PC-3 (cell line): ENCODE data around the gene TAF11L10. TPM values are rescaled to one million over a fixed set of nuclear protein-coding genes. Genes with fewer than 3 reads are reported as not detected.
"Not testable (repeated sequence)": the region's sequence is repeated elsewhere in the genome, so short reads cannot be mapped to it uniquely, and the experiment has no call there.

Source experiments
- ATAC-seq: fragments of 200-7000 bp; cut with Tn5 transposase; 2 replicates; pipeline ENCODE4 v1.9.1; 2020; ENCODE audit warnings: mild to moderate bottlenecking, moderate library complexity
- BruUV-seq: library from RNA; stranded (reverse); fragments of 400-500 nt; replicated peaks from 2 replicates; lab custom pipeline; 2021; lab: Mats Ljungman, UMichigan
- CTCF ChIA-PET: fragments of 300-600 bp; sonication (Branson Sonifier 250); formaldehyde crosslinking; loops from one replicate; lab custom pipeline; 2022; ENCODE audit warnings: antibody characterized with exemption; lab: Charles Lee
- POLR2A ChIA-PET: fragments of 300-600 bp; sonication (Branson Sonifier 250); formaldehyde crosslinking; loops from one replicate; lab custom pipeline; 2022; ENCODE audit warnings: antibody characterized with exemption; ENCODE audit not compliant: unreplicated experiment; lab: Charles Lee
- DNase-seq: peaks from one replicate; pipeline ENCODE4 v3.0.0-alpha.2; 2015
- H2AFZ ChIP-seq: fragments of 300-600 bp; sonication (generic); 2 replicates; pipeline ENCODE4 v1.6.0; 2016; ENCODE audit warnings: antibody characterized with exemption, low read length
- H3F3A ChIP-seq: fragments of 300-600 bp; sonication (generic); one replicate; pipeline ENCODE4 v1.6.0; 2017; ENCODE audit warnings: antibody characterized with exemption, low read length, control low read depth, mild to moderate bottlenecking; ENCODE audit not compliant: unreplicated experiment
- H3K27ac ChIP-seq: fragments of 300-600 bp; sonication (generic); 2 replicates; pipeline ENCODE4 v1.5.1; 2016; ENCODE audit warnings: mild to moderate bottlenecking, low read length
- H3K27me3 ChIP-seq: fragments of 300-600 bp; sonication (generic); 2 replicates; pipeline ENCODE4 v1.6.1; 2016; ENCODE audit warnings: low read length, mixed read lengths
- H3K36me3 ChIP-seq: fragments of 300-600 bp; sonication (generic); 2 replicates; pipeline ENCODE4 v1.6.1; 2016; ENCODE audit warnings: low read depth, mixed run types, low read length, mixed read lengths
- H3K4me1 ChIP-seq: fragments of 300-600 bp; sonication (generic); 2 replicates; pipeline ENCODE4 v1.5.1; 2016; ENCODE audit warnings: low read length; ENCODE audit not compliant: insufficient read depth
- H3K4me2 ChIP-seq: fragments of 300-600 bp; sonication (generic); 2 replicates; pipeline ENCODE4 v1.6.0; 2016; ENCODE audit warnings: low read length
- H3K4me3 ChIP-seq: fragments of 300-600 bp; sonication (generic); 2 replicates; pipeline ENCODE4 v1.5.1; 2016; ENCODE audit warnings: mild to moderate bottlenecking, low read length, mixed read lengths
- H3K79me2 ChIP-seq: fragments of 300-600 bp; sonication (generic); 2 replicates; pipeline ENCODE4 v1.6.1; 2017; ENCODE audit warnings: low read length, mixed read lengths
- H3K9ac ChIP-seq: fragments of 300-600 bp; sonication (generic); 2 replicates; pipeline ENCODE4 v1.6.0; 2016; ENCODE audit warnings: mild to moderate bottlenecking, low read length
- H3K9me2 ChIP-seq: fragments of 300-600 bp; sonication (generic); replicated peaks from 2 replicates; pipeline ENCODE4 v1.6.1; 2016; ENCODE audit warnings: mixed run types, low read length, mixed read lengths
- H3K9me3 ChIP-seq: fragments of 300-600 bp; sonication (generic); 2 replicates; pipeline ENCODE4 v1.6.1; 2016; ENCODE audit warnings: low read length, mixed read lengths
- H4K20me1 ChIP-seq: fragments of 300-600 bp; sonication (generic); 2 replicates; pipeline ENCODE4 v1.6.1; 2016; ENCODE audit warnings: low read length, mixed read lengths
- EZH2 ChIP-seq: fragments of 300-600 bp; sonication (generic); IDR thresholded peaks from one replicate; pipeline ENCODE4 v1.6.1; 2017; ENCODE audit warnings: antibody characterized with exemption, mild to moderate bottlenecking, low read length; ENCODE audit not compliant: unreplicated experiment
- EZH2phosphoT487 ChIP-seq: fragments of 300-600 bp; sonication (generic); IDR thresholded peaks from 2 replicates; pipeline ENCODE4 v1.6.1; 2018; ENCODE audit warnings: mild to moderate bottlenecking, antibody characterized with exemption, low read length, borderline replicate concordance
- intact Hi-C: fragments of 100-400 bp; cut with micrococcal nuclease; formaldehyde crosslinking; loops from 2 replicates; pipeline ENCODE4 v1.9.0; 2023
- total RNA-seq: library from RNA; depleted of rRNA; stranded (reverse); fragments of >200 nt; gene quantifications from 2 replicates; pipeline ENCODE4 v1.2.3, GENCODE V29; 2014

The TAF11L10 gene
- total RNA-seq, 1 experiment from 2014 or later, result not detected

DNA sequence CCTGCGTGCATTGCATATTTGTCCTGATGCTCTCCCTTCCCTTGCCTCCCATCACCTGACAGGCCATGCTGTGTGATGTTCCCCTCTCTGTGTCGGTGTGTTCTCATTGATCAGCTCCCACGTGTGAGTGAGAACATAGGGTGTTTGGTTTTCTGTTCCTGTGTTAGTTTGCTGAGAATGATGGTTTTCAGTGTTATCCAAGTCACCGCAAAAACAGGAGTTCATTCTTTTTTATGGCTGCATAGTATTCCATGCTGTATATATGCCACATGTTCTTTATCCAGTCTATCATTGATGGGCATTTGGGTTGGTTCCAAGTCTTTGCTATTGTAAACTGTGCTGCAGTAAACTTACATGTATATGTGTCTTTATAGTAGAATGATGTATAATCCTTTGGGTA lies 9.8 kb upstream of the TAF11L10 start:
- H3K79me2 ChIP-seq, H3K27me3 ChIP-seq, H3K9ac ChIP-seq, H3K4me2 ChIP-seq, ATAC-seq, H3K36me3 ChIP-seq, H3K4me1 ChIP-seq, POLR2A ChIA-PET, CTCF ChIA-PET, intact Hi-C loops, BruUV-seq, H3K9me2 ChIP-seq, H3K9me3 ChIP-seq, H3F3A ChIP-seq, H3K4me3 ChIP-seq, H4K20me1 ChIP-seq, DNase-seq, H2AFZ ChIP-seq, H3K27ac ChIP-seq: not testable (repeated sequence)

DNA sequence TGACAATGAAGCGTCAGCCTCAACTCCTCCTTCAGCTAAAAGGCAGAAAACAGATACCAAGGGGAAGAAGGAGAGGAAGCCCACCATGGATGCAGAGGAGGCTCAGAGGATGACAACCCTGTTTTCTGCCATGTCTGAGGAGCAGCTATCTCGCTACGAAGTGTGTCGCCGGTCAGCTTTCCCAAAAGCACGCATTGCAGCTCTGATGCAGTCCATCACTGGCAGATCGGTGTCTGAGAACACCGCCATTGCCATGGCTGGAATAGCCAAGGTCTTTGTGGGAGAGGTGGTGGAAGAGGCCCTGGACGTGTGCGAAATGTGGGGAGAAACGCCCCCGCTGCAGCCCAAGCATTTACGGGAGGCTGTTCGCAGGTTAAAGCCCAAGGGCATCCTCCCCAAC lies 7.3 kb upstream of the TAF11L10 start:
- H3K36me3 ChIP-seq, result no peaks in the 10 kb centered on the region
- no peak overlapping the region for H3K9ac ChIP-seq
- DNase-seq (no peak), ATAC-seq (no peak)
- H3K4me3 ChIP-seq, result no peak overlapping the region
- H3K79me2 ChIP-seq, result no peaks in the 10 kb centered on the region
- H3K9me2 ChIP-seq, result no peaks in the 10 kb centered on the region
- H3K27me3 ChIP-seq, result no peaks in the 10 kb centered on the region
- BruUV-seq, result no TSS peak
- H4K20me1 ChIP-seq, result no peaks in the 10 kb centered on the region
- no peak overlapping the region for H3K4me2 ChIP-seq
- no peaks in the 10 kb centered on the region for H3K4me1 ChIP-seq
- ChIA-PET POLR2A (no interaction called here), CTCF (no interaction called here)
- H3K9me3 ChIP-seq, result no peaks in the 10 kb centered on the region
- intact Hi-C loops, result no loop called here
- no peaks in the 10 kb centered on the region for H3F3A ChIP-seq
- no peak for TF ChIP-seq EZH2phosphoT487
- no peak for TF ChIP-seq EZH2
- no peak overlapping the region for H3K27ac ChIP-seq
- H2AFZ ChIP-seq, result no peak overlapping the region

DNA sequence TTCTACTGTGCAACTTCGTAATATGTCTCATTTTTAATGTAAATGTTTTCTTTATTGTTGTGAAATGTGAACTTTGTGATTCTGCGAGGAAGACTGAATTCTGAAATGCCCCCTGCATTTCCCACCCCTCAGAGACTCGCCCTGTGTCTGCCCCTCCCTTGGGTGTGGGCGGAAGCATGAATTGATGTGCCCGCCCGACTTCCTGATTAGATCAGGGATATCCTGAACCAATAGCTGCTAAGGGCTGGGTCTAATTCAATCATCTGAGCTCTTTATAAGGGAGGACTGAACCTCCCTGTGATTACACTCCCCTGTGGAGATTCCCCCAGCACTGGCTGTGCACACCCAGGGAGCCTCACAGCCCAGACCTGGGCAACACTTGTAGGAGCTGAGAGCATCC lies 6.3 kb upstream of the TAF11L10 start, which contains the start of gene TAF11L11:
TSS of gene TAF11L11 (plus strand) at position 304 of the 400 bp plus-strand sequence.
- H3K79me2 ChIP-seq, POLR2A ChIA-PET, CTCF ChIA-PET, H3K9ac ChIP-seq, intact Hi-C loops, ATAC-seq, H3K36me3 ChIP-seq, H3K4me1 ChIP-seq, H3K27ac ChIP-seq, H3K4me2 ChIP-seq, H3K27me3 ChIP-seq, BruUV-seq, H4K20me1 ChIP-seq, H2AFZ ChIP-seq, DNase-seq, H3K9me3 ChIP-seq, H3F3A ChIP-seq, H3K9me2 ChIP-seq, H3K4me3 ChIP-seq: not testable (repeated sequence)

DNA sequence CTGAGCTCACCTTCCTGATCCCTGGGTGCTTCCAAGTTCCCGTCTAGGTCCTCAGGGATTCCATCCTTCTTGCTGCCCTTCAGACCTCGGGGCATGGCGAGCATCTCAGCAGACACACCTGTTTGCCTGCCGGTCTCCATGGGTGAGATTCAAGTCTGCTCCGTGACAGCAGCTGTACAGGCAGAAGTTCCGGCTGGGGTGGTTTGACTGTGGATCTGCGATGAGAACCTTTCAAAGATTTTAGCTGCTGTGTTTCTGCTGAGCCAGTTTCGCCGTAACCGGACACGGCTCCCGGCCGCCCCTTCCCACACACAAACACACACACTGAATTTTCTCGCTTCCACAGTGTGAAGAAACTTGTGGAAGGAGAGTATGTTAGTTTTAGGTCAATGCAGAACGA lies 3.4 kb downstream of the TAF11L10 start, which contains the start of gene TAF11L9:
TSS of gene TAF11L9 (minus strand) at position 140 of the 400 bp plus-strand sequence.
- H3K27ac ChIP-seq, ATAC-seq, H3K27me3 ChIP-seq, CTCF ChIA-PET, H3F3A ChIP-seq, H3K4me3 ChIP-seq, H3K4me1 ChIP-seq, H4K20me1 ChIP-seq, intact Hi-C loops, POLR2A ChIA-PET, H3K9me3 ChIP-seq, H3K9me2 ChIP-seq, H3K36me3 ChIP-seq, BruUV-seq, DNase-seq, H3K4me2 ChIP-seq, H3K9ac ChIP-seq, H2AFZ ChIP-seq, H3K79me2 ChIP-seq: not testable (repeated sequence)

DNA sequence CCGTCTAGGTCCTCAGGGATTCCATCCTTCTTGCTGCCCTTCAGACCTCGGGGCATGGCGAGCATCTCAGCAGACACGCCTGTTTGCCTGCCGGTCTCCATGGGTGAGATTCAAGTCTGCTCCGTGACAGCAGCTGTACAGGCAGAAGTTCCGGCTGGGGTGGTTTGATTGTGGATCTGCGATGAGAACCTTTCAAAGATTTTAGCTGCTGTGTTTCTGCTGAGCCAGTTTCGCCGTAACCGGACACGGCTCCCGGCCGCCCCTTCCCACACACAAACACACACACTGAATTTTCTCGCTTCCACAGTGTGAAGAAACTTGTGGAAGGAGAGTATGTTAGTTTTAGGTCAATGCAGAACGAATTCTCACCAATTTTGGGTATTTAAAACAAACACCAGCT lies 6.8 kb downstream of the TAF11L10 start, which contains the start of gene TAF11L8:
TSS of gene TAF11L8 (minus strand) at position 101 of the 400 bp plus-strand sequence.
- H3K79me2 ChIP-seq, DNase-seq, BruUV-seq, H3K36me3 ChIP-seq, H3K9me3 ChIP-seq, H3K4me1 ChIP-seq, H4K20me1 ChIP-seq, H2AFZ ChIP-seq, H3K27me3 ChIP-seq, H3K9me2 ChIP-seq, CTCF ChIA-PET, H3K4me2 ChIP-seq, intact Hi-C loops, H3F3A ChIP-seq, H3K4me3 ChIP-seq, ATAC-seq, H3K9ac ChIP-seq, H3K27ac ChIP-seq, POLR2A ChIA-PET: not testable (repeated sequence)

DNA sequence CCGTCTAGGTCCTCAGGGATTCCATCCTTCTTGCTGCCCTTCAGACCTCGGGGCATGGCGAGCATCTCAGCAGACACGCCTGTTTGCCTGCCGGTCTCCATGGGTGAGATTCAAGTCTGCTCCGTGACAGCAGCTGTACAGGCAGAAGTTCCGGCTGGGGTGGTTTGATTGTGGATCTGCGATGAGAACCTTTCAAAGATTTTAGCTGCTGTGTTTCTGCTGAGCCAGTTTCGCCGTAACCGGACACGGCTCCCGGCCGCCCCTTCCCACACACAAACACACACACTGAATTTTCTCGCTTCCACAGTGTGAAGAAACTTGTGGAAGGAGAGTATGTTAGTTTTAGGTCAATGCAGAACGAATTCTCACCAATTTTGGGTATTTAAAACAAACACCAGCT lies 12.0 kb downstream of the TAF11L10 start, which contains the start of gene TAF11L7:
TSS of gene TAF11L7 (minus strand) at position 101 of the 400 bp plus-strand sequence.
- intact Hi-C loops, H3K9me3 ChIP-seq, POLR2A ChIA-PET, H3K27ac ChIP-seq, H3K9ac ChIP-seq, CTCF ChIA-PET, H4K20me1 ChIP-seq, H3K79me2 ChIP-seq, H3F3A ChIP-seq, H3K4me2 ChIP-seq, H2AFZ ChIP-seq, ATAC-seq, H3K4me3 ChIP-seq, DNase-seq, BruUV-seq, H3K9me2 ChIP-seq, H3K36me3 ChIP-seq, H3K4me1 ChIP-seq, H3K27me3 ChIP-seq: not testable (repeated sequence)
